MM.1S (cell line): Measurements from ENCODE around the gene ZNF608.

Source experiments
- DNase-seq: peaks from one replicate; pipeline ENCODE4 v3.0.0-alpha.2; 2015
- H2AFZ ChIP-seq: fragments of 300-600 bp; sonication (generic); 2 replicates; pipeline ENCODE4 v1.6.0; 2016; ENCODE audit warnings: antibody characterized with exemption, low read length
- H3F3A ChIP-seq: fragments of 300-600 bp; sonication (generic); 2 replicates; pipeline ENCODE4 v1.6.1; 2016; ENCODE audit warnings: mild to moderate bottlenecking, antibody characterized with exemption, low read length, moderate library complexity, mixed read lengths; ENCODE audit not compliant: insufficient read depth
- H3K27ac ChIP-seq: fragments of 300-600 bp; sonication (generic); 2 replicates; pipeline ENCODE4 v1.5.1; 2016; ENCODE audit warnings: mild to moderate bottlenecking, low read length
- H3K27me3 ChIP-seq: fragments of 300-600 bp; sonication (generic); replicated peaks from 2 replicates; pipeline ENCODE4 v1.6.0; 2016; ENCODE audit warnings: low read length; ENCODE audit not compliant: insufficient read depth
- H3K36me3 ChIP-seq: fragments of 300-600 bp; sonication (generic); replicated peaks from 2 replicates; pipeline ENCODE4 v1.6.1; 2016; ENCODE audit warnings: mild to moderate bottlenecking, low read length, mixed read lengths; ENCODE audit not compliant: insufficient read depth
- H3K4me1 ChIP-seq: fragments of 300-600 bp; sonication (generic); 2 replicates; pipeline ENCODE4 v1.6.1; 2016; ENCODE audit warnings: low read length, mixed read lengths
- H3K4me2 ChIP-seq: fragments of 300-600 bp; sonication (generic); 2 replicates; pipeline ENCODE4 v1.6.0; 2016; ENCODE audit warnings: low read depth, low read length
- H3K4me3 ChIP-seq: fragments of 300-600 bp; sonication (generic); 2 replicates; pipeline ENCODE4 v1.5.1; 2016; ENCODE audit warnings: low read length, mixed read lengths
- H3K79me2 ChIP-seq: fragments of 300-600 bp; sonication (generic); 2 replicates; pipeline ENCODE4 v1.6.1; 2016; ENCODE audit warnings: mixed run types, low read length, mixed read lengths
- H3K9ac ChIP-seq: fragments of 300-600 bp; sonication (generic); 2 replicates; pipeline ENCODE4 v1.6.1; 2016; ENCODE audit warnings: low read length, mixed read lengths
- H3K9me2 ChIP-seq: fragments of 300-600 bp; sonication (generic); replicated peaks from 2 replicates; pipeline ENCODE4 v1.6.1; 2016; ENCODE audit warnings: mild to moderate bottlenecking, low read length, mixed read lengths; ENCODE audit not compliant: insufficient read depth
- H3K9me3 ChIP-seq: fragments of 300-600 bp; sonication (generic); replicated peaks from 2 replicates; pipeline ENCODE4 v1.6.1; 2016; ENCODE audit warnings: mild to moderate bottlenecking, low read length, mixed read lengths; ENCODE audit not compliant: insufficient read depth
- H4K20me1 ChIP-seq: fragments of 300-600 bp; sonication (generic); 2 replicates; pipeline ENCODE4 v1.6.1; 2016; ENCODE audit warnings: mild to moderate bottlenecking, low read length, moderate library complexity, mixed read lengths; ENCODE audit not compliant: insufficient read depth
- CTCF ChIP-seq: fragments of 300-600 bp; sonication (generic); IDR thresholded peaks from 2 replicates; pipeline ENCODE4 v1.5.1; 2016; ENCODE audit warnings: antibody characterized with exemption, low read length, mixed read lengths
- EZH2 ChIP-seq: fragments of 300-600 bp; sonication (generic); optimal IDR thresholded peaks from 2 replicates; pipeline ENCODE3; 2017; ENCODE audit warnings: low read depth, mild to moderate bottlenecking, antibody characterized with exemption, low read length, mixed read lengths
- EZH2phosphoT487 ChIP-seq: fragments of 300-600 bp; sonication (generic); IDR thresholded peaks from 2 replicates; pipeline ENCODE4 v1.6.1; 2018; ENCODE audit warnings: antibody characterized with exemption, low read length

Gene ZNF608

GRCh38 chr5:124790301-124790894 lies 44.0 kb upstream of the ZNF608 start:
- Histone ChIP-seq H3K27ac (no peak overlapping the region), H3K36me3 (no peaks in the 10 kb centered on the region), H3K79me2 (no peaks in the 10 kb centered on the region), H4K20me1 (no peaks in the 10 kb centered on the region), H3K9me2 (no peaks in the 10 kb centered on the region), H3K27me3 (no peaks in the 10 kb centered on the region), H2AFZ (no peak overlapping the region), H3K9me3 (no peaks in the 10 kb centered on the region), H3K9ac (no peak overlapping the region), H3K4me1 (no peaks in the 10 kb centered on the region), H3K4me3 (no peak overlapping the region), H3K4me2 (no peak overlapping the region), H3F3A (no peaks in the 10 kb centered on the region)
- DNase-seq, result no peak
- TF ChIP-seq EZH2, result no peak
- no peak for TF ChIP-seq CTCF
- TF ChIP-seq EZH2phosphoT487, result no peak

GRCh38 chr5:124789104-124789605 lies 42.7 kb upstream of the ZNF608 start:
- Histone ChIP-seq H3F3A (no peaks in the 10 kb centered on the region), H4K20me1 (no peaks in the 10 kb centered on the region), H3K36me3 (no peaks in the 10 kb centered on the region), H3K4me2 (no peak overlapping the region), H3K9me3 (no peaks in the 10 kb centered on the region), H3K27me3 (no peaks in the 10 kb centered on the region), H3K4me1 (no peaks in the 10 kb centered on the region), H3K27ac (no peak overlapping the region), H3K4me3 (no peak overlapping the region), H3K9ac (no peak overlapping the region), H2AFZ (no peak overlapping the region), H3K79me2 (no peaks in the 10 kb centered on the region), H3K9me2 (no peaks in the 10 kb centered on the region)
- no peak for DNase-seq
- TF ChIP-seq CTCF (no peak), EZH2phosphoT487 (no peak), EZH2 (no peak)

- H3K36me3 ChIP-seq, result no peaks in the 10 kb centered on the region
- no peak for TF ChIP-seq EZH2phosphoT487
- TF ChIP-seq CTCF, result no peak
- TF ChIP-seq EZH2, result no peak
- H2AFZ ChIP-seq, result no peak overlapping the region
- no peak for DNase-seq
- H3K4me1 ChIP-seq, result no peaks in the 10 kb centered on the region
- no peaks in the 10 kb centered on the region for H3K9me3 ChIP-seq
- H3K79me2 ChIP-seq, result no peaks in the 10 kb centered on the region
- H4K20me1 ChIP-seq, result no peaks in the 10 kb centered on the region
- H3K9ac ChIP-seq, result no peak overlapping the region
- no peak overlapping the region for H3K27ac ChIP-seq
- no peaks in the 10 kb centered on the region for H3K27me3 ChIP-seq
- no peaks in the 10 kb centered on the region for H3K9me2 ChIP-seq
- no peak overlapping the region for H3K4me2 ChIP-seq
- H3K4me3 ChIP-seq, result no peak overlapping the region
- H3F3A ChIP-seq, result no peaks in the 10 kb centered on the region
Observed at GRCh38 chr5:124783794-124784193, 37.4 kb upstream of the ZNF608 start.
